HepG2 (cell line): Measurements from ENCODE around the gene TRIAP1.

Experiments
- BHLHE40 ChIP-seq: IDR thresholded peaks from 2 replicates; pipeline ENCODE4 v1.6.1; 2011; ENCODE audit warnings: low read length, improper control_type of control experiment
- MAX ChIP-seq: IDR thresholded peaks from 2 replicates; pipeline ENCODE4 v1.6.1; 2012; ENCODE audit warnings: inconsistent platforms
- REPIN1 ChIP-seq: sonication (generic); formaldehyde crosslinking; IDR thresholded peaks from 2 replicates; pipeline ENCODE4 v1.8.0; 2022; ENCODE audit warnings: missing genetic modification reagents, low read depth, mild to moderate bottlenecking, borderline replicate concordance
- YY1 ChIP-seq: IDR thresholded peaks from 2 replicates; pipeline ENCODE4 v1.6.1; 2011; ENCODE audit warnings: low read length, low read depth, moderate library complexity, mild to moderate bottlenecking; ENCODE audit not compliant: insufficient read depth, insufficient replicate concordance

DNA sequence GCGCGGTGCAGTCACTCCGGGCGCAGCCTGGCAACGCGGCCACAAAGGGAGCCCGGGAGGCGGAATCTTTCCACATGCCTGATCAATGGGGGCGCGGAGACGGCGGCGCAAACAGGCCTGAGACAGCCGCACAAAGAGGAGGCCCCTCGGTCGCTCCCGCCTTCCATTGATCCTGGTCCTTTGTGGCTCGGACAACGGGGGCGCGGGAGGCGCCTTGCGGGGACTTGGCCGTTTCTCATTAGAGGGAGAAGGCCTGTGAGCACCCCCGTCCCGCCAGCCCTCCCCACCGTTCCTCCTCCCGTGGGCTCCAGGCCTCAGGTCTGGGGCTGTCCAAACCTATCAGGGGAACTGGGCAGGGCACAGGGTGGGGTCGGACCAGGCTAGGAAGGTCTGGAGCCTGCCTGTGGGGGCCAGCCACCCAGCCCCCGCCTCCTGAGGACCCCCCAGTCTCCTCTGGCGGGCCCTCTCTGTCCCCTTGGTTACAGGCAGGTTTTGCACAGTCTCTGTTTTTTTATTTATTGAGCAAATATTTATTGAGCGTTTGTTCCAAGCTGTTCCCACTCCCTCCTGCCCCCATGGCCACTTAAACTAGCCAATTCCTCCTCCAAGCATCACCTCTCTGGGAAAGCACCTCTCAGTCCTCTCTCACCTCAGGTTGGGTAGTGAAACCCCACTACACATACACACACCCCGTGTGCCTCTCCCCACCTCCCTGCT is 48.2 kb downstream of the TRIAP1 start:
- no peak for TF ChIP-seq BHLHE40
- TF ChIP-seq REPIN1 = no peak
- TF ChIP-seq MAX = no peak
- no peak for TF ChIP-seq YY1
